NOMO-1 treated with DMSO at 0.1 percent for 48 hours (cell line): ENCODE measurements around the gene MYH14.
"Not testable (repeated sequence)": the region's sequence is repeated elsewhere in the genome, so short reads cannot be mapped to it uniquely, and the experiment has no call there.

Experiments used
- DNase-seq: peaks from one replicate; lab custom pipeline; 2025; ENCODE audit not compliant: unreplicated experiment; lab: John Stamatoyannopoulos, UW

MYH14 gene

GRCh38 chr19:50315773-50316448 is 112.5 kb downstream of the MYH14 start:
- DNase-seq: no peak

GRCh38 chr19:50317115-50317514 is 113.7 kb downstream of the MYH14 start:
- DNase-seq: no peak

- DNase-seq: no peak
These were observed 115.0 kb downstream of the MYH14 start for GRCh38 chr19:50318438-50318837.

DNA sequence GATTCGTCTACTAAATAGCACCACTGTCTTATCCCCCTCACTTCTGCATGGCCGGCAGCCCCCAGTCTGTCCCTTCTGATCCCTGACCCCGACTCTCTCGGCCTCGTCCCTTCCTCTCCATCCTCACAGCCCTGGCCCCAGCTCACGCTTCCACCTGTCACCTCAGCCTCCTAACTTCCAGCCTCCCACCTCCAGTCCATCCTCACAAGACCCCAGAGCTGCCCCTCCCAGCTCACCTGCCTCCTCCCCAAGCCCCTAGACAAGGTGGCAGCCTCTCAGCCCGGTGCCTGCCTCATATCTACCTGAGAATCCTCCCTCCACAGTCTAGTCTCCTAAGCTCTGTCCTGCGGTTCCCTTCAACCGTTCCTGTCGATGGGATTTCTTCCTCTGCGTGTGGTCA is 115.7 kb downstream of the MYH14 start:
- no peak for DNase-seq

DNA sequence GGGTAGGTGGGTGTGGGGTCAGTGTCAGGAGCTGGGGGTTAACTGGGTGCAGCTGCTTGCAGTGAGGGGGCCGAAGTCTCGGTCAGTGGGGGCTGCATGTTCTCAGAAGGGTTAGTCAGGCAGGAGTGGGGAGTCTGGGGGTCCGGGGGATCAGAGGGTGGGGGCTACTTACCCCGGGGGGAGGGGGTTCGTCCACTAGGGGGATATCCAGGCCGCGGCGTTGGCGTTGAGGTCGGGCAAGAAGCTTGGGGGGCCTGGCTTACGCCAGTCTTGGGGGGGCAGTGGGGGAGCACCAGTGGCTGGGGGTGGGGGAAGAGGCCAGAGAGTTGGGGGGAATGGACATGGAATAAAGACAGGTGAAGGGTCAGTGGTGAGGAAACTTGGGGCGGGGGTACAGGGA is 116.6 kb downstream of the MYH14 start:
- DNase-seq: no peak

DNA sequence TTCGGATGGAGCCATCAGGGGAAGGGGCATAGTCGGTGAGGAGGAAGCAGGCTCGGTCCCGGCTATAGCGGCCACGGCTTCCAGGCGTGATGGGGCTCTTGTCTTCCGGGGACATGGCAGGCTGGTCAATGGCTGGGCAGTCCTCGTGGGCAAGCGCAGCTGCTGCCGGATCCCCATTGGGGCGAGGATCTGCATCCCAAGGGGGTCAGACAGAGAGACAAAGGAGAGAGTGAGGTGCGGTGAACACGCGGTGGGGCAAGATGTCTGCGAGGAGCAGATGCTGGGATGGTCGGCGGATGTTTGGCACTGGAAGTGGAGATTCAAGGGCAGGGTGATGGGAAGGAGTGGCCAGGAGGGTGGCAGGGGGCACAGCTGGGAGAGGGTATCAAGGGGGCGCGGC is 117.2 kb downstream of the MYH14 start:
- no peak for DNase-seq

- no peak for DNase-seq
These were observed 118.4 kb downstream of the MYH14 start for GRCh38 chr19:50321831-50322230.

GRCh38 chr19:50322234-50322633 is 118.8 kb downstream of the MYH14 start:
- no peak for DNase-seq

- no peak for DNase-seq
These were observed 119.7 kb downstream of the MYH14 start for GRCh38 chr19:50322931-50323781.

- DNase-seq: no peak
These were observed 120.3 kb downstream of the MYH14 start for GRCh38 chr19:50323782-50324133.

DNA sequence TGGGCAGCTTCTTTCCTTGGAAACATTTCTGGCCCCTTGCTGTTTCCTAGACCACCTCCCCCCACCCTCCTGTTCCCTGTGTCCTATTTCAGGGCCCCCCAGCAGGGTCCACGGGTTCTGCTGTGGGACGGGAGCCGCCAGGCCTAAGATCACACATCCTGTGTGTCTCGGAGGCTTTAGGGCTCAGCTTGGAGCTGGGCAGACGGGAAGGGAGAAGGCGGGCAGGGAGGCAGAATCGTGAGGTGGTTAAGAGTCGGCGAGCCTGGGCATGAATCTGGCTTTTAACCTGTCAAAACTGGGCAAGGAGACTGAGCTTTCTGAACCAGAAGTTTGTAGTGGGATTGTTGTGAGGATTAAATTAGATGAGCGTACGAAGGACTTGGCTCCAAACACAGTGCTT is 120.9 kb downstream of the MYH14 start:
- DNase-seq: no peak

- DNase-seq: peak; percentile 66
These were observed 122.1 kb downstream of the MYH14 start for GRCh38 chr19:50325310-50326100.

- DNase-seq: no peak
These were observed 122.8 kb downstream of the MYH14 start for GRCh38 chr19:50326101-50326664.

DNA sequence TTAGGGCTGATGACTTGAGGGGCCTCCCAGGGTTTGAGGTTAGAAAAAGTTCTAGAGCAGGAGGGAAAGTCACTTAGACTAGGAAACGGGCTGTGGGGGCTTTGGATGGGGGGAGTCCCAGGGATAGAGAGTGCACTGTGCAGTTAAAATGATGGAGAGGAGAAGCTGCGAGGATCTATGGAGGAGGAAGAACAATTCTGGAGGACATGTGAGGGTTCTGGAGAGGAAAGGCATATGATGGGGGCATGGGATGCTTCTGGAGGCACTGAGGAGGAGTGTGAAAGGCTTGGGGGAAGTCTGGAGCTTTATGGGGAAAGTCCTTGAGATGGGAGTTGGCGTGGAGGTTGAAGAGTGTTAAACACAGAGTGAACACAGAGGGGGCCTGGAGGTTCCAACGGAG is 123.6 kb downstream of the MYH14 start:
- DNase-seq: no peak

DNA sequence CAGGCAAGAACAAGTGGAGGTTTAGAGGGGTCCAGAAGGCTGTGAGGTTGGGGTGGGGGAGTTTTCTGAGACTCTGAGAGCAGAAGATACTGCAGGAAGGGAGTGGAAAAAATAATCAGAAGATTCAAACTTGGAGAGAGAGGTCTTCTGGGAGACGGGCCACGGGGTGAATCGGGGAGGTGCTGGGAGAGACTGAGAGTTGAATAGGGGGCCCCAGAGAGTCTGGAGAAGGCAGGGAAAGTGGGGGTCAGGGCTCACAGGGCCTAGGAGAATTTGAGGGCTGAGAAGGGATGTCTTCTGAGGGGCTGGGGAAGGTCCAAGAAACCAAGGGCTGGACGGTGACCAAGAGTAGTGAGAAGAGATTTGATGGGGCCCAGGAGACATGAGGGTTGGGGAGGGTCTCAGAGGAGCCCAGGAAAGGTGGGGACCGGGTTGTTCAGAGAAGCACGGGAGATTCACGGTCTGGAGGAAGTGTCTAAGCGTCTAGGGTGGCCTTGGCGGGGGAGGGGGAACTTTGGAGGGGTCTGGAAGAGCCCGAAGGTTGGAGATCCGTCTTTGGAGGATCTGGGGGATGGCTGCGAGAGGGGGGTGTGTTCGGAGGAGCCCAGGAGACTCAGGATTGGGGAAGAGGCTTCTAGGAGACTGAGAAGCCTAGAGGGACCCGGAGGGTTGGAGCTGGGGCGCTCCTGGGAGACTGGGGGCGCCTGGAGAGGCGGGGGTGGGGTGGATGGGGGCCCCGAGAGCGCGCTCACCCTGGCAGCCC is 124.2 kb downstream of the MYH14 start:
- DNase-seq: no peak

DNA sequence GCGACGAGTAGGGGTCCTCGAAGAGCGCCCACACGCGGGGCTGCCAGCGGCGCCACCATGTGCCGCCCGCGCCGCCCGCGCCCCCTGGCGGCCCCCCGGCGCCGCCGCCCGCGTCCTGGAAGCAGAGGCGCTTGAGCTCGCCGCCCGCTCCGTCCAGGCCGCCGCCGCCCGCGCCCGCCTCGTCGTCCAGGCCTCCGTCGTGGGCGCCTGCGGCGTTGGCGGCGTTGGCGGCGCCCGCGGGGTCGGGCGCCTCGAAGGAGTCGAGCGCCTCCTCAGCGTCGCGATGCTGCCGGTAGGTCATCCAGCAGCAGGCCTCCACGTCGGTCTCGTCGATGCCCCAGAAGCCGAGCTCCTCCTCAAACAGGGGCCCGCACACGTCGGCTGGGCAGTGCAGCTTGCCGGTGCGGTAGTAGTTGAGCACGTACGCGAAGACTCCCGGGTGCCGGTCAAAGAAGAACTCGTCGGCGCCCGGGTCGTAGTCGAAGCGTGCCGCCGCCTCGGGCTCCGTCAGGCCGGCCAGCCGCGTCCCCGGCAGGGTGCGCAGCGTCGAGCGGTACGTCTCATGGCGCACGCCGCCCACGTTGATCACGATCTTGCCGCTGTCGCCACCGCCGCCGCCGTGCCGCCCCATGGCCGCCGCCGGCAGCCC is 124.9 kb downstream of the MYH14 start:
- DNase-seq: peak; percentile 34

GRCh38 chr19:50328873-50329145 is 125.4 kb downstream of the MYH14 start:
- DNase-seq: no peak

- DNase-seq: peak; percentile 100
These were observed 125.9 kb downstream of the MYH14 start, which contains the start of gene KCNC3 for GRCh38 chr19:50329146-50329925. TSS of gene KCNC3 (minus strand) at chr19:50329377. CDS start at chr19:50329082, 295 bp downstream.

DNA sequence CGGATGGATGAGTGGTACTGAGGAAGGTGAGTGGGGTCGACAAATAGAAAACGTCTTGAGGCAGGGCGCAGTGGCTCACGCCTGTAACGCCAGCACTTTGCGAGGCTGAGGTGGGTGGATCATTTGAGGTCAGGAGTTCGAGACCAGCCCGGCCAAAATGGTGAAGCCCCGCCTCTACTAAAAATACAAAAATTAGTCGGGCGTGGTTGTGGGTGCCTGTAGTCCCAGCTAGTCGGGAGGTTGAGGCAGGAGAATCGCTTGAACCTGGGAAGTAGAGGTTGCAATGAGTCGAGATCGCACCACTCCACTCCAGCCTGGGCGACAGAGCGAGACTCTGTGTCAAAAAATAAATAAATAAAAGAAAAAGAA is 126.5 kb downstream of the MYH14 start:
- DNase-seq: not testable (repeated sequence)
